KOPT-K1 (cell line): Measurements from ENCODE around the gene TRUB1.
"Not testable (repeated sequence)": the region's sequence is repeated elsewhere in the genome, so short reads cannot be mapped to it uniquely, and the experiment has no call there.

Experiments
- H3K27ac ChIP-seq: fragments of 200-600 bp; sonication (generic); 2 replicates; pipeline ENCODE4 v1.5.1; 2016; ENCODE audit warnings: antibody characterized with exemption, mild to moderate bottlenecking, low read depth, low read length; ENCODE audit not compliant: poor library complexity, severe bottlenecking
- H3K36me3 ChIP-seq: fragments of 200-600 bp; sonication (generic); 2 replicates; pipeline ENCODE4 v1.5.1; 2017; ENCODE audit warnings: antibody characterized with exemption, mild to moderate bottlenecking, low read length, moderate library complexity; ENCODE audit not compliant: insufficient read depth
- H3K9me3 ChIP-seq: fragments of 200-600 bp; sonication (generic); 2 replicates; pipeline ENCODE4 v1.5.1; 2017; ENCODE audit warnings: antibody characterized with exemption, low read length, mild to moderate bottlenecking; ENCODE audit not compliant: insufficient read depth, poor library complexity, severe bottlenecking

The TRUB1 gene

DNA sequence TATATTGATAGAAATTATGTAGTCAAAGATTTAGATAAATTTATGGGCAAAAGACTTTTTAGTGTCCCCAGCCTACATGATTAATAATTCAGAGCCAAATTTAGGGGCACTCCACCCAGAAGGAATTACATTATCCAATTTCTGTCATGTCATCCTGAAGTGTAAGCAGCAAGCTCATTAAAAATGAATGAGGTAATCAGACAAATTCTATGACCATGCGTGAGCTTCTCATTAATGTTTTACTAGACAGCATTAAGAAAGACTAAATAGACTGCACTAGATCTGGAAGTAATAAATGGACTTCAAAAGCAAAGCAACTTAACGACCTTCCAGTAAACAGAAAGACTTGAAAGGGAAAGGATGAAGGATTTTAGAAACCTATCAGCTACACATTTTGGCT lies 22.7 kb upstream of the TRUB1 start:
- Histone ChIP-seq H3K9me3 (no peaks in the 10 kb centered on the region), H3K36me3 (no peaks in the 10 kb centered on the region), H3K27ac (no peak overlapping the region)

DNA sequence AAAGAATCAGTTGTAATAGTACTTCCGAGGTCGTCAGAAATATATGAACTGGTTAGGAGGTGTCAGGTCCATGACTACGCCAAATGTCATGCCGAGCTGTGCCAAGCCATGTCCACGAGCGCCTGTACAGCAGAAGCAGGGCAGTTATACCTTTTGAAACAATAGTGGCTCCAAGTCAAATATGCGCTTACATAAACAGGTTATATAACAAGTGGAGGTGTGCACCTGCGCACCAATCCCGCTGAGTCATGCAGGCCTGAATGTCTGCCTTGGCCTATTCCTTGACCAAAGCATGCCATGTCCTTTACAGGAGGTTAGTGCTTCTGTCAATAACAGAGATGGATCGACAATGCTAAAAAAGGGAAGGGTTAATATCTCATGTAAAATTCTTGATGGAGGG lies 21.3 kb upstream of the TRUB1 start:
- no peaks in the 10 kb centered on the region for H3K9me3 ChIP-seq
- H3K27ac ChIP-seq, result no peak overlapping the region
- no peaks in the 10 kb centered on the region for H3K36me3 ChIP-seq

DNA sequence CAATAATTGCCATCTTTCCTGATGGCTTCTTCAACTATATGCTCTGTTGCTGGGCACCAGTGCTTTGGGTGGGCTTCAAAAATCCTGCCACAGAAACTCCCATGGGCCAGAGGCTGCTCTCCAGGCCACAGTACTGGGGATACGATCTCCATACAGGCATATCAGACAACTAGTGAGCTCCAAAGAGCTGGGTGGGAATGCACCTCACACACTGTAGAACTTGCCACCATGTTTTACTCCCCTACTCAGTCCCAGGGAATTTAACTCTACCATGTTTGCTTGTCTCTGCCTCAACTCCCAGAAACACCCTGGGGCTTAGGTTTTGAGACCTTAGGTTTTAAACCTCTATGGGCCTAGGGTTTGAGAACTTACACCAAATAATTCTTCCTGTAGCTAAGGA lies 20.5 kb upstream of the TRUB1 start:
- Histone ChIP-seq H3K9me3 (no peaks in the 10 kb centered on the region), H3K27ac (no peak overlapping the region), H3K36me3 (no peaks in the 10 kb centered on the region)

DNA sequence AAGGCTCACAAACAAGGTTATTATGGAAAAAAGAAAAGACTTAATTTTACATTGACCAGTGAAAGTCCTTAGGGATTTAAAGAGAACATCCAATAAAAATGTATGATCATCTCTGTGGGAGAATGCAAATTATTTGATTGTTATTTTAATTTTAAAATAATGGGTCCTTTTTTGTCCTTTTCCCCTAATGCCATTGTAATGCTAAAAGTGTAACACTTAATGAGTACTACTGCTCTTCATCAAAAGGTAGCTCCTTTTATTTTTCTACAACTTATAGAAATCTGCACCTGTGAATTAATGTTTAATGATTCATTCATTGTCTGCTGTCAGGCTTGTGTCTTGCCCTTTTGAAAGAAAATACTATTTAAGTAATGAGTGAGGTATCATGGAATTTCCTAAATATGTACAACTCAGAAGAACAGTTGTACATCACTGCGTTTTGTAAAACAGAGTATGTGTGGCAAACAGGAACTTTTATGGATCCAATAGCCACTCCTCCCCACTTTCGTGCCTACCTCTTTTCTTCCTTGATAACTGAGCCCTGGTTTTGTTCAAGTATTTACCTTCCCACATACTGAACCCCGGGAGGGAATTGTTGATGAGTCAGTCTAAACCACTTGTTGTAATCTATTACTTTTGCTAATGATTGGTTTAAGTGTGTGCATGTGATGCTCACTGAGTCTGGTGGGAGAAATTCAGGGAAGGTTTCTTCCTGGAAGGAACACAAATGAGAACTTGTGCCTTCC lies 19.9 kb upstream of the TRUB1 start:
- H3K36me3 ChIP-seq, result no peaks in the 10 kb centered on the region
- H3K9me3 ChIP-seq, result peaks cover 3% of the 10 kb centered on the region
- no peak overlapping the region for H3K27ac ChIP-seq

DNA sequence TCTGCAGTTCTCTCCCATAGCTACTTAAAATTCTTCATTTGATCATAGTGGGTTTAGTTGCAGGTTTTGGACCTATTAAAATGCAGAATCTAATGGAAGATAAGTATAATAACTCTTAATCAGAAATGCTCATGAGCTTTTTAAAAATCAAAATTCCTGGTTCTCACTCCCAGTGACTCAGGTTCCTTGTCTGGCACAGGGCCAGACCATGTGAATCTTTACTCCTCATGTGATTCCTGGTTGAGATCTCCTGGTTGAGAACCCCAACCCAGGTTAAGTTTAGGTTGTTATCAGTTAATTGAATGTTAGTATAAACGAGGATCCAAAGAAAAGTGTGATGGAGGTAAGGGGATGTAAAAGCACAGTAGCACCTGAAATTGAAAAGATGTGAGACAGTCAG lies 17.5 kb upstream of the TRUB1 start:
- H3K9me3 ChIP-seq, result peaks cover 9% of the 10 kb centered on the region
- no peak overlapping the region for H3K27ac ChIP-seq
- H3K36me3 ChIP-seq, result no peaks in the 10 kb centered on the region

DNA sequence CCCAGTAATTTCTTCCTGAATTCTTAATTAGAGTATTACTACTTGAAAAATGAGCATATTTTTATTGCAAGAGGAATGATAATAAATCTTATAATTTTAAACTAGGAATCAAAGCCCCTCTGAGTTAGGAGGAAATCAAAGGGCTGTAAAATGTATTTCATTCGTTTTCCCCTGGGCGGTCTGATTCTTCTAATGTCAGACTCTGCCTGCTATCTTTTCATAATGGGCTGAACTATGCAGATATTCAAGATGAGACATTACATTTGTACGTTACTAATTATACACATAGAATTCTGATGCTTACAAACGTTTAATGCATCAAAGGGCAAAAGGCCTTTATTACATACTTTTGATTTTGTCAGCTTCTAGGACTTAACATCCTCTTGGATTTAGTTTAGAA lies 16.0 kb upstream of the TRUB1 start:
- Histone ChIP-seq H3K36me3 (no peaks in the 10 kb centered on the region), H3K27ac (no peak overlapping the region), H3K9me3 (peaks cover 9% of the 10 kb centered on the region)

DNA sequence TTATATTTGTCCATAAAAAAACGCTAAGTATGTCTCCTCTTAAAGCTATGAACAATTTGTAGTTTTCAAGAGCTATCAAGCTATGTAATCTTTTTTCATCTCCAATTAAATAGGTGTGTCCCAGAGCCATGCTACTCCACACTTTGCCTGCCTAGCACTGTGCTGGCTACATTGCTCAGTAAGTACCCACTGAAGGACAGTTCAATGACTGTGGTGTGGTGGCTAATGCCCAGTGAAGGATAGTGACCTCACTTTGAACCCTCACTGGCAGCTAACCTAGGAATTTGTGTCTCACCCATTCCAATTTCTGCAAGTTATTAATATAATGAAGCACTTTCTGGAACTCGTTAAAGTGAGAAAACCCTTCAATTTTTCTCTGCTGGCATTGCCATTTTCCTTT lies 14.4 kb upstream of the TRUB1 start:
- Histone ChIP-seq H3K9me3 (peaks cover 9% of the 10 kb centered on the region), H3K36me3 (no peaks in the 10 kb centered on the region), H3K27ac (no peak overlapping the region)

DNA sequence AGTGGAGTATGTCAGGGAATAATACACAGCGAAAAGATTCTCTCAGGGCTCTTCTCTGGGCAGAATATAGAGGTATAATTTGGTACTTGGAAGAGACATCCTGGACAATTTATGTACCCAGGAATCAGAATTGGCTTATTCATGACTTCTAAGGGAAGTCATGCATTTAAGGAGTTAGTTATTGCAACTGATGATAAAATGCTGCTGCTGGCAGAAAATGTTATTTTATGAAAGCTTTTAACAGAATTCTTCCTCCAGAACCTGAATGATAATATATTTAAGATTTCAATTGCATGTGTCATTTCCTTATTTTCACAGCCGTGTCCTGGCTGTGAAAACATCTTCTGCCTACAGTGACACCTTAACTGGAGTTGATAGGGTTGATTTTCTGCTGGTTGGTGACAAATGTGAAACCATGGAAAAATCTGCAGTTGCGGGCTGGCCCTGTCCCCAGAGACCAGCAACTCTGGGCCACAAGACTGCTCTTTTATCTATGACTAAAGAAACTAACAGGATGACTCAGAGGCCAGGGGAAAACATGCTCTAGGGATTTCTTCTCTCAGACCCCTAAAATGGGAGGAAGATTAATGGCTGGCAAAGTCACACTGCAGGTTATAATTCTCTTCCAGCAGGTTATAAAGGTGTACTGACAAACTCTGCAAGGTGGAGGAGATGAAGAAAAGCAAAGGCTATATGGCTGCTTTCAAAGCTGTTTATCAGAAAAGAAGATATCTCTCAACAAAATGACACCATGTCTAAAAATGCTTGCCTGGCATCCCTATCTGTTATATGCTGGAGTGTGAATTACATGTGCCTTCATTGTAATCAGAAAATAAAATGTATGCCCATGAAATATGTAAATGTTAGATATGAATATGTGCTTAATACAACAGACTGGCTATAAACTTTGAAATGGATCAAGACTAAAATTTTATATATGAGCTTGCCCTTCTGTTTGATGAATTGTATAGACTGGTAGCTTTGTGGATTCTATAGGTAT lies 12.1 kb upstream of the TRUB1 start:
- Histone ChIP-seq H3K27ac (no peak overlapping the region), H3K36me3 (no peaks in the 10 kb centered on the region), H3K9me3 (peaks cover 9% of the 10 kb centered on the region)

DNA sequence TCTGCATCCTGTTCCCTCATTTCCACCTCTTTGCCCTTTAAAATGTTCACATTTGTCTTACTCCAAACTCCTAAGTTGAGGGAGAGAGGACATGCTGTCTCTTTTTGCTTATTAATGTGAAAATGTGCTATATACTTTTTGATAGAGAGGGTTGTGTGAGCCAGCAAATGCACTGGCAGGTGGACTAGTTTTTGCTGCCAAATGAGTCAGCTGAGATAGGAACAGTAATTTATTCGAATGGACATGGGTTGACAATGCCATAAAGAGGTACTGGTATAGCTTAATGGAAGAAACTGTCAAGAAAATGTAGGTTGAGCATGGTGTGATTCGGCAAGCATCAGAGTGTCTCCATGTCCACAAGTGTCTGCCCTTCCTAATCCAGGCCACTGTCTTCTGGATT lies 9.2 kb upstream of the TRUB1 start:
- Histone ChIP-seq H3K36me3 (no peaks in the 10 kb centered on the region), H3K9me3 (peaks cover 8% of the 10 kb centered on the region), H3K27ac (no peak overlapping the region)

DNA sequence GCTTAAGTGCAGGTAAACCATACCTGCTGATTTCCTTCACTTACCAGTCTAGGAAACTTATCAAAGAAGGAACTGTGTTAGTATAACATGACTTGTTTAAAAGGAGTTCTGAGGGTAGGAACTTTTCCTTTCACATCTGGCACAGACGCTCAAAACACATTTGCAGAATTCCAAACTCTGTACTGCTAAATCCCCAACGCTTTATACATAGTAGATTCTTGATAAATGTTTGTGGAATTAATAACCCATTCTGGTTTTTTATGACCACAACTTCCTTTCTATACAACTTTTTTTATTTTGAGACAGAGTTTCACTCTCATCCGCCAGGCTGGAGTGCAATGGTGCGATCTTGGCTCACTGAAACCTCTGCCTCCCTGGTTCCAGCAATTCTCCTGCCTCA lies 7.7 kb upstream of the TRUB1 start:
- no peaks in the 10 kb centered on the region for H3K36me3 ChIP-seq
- peaks cover 8% of the 10 kb centered on the region for H3K9me3 ChIP-seq
- H3K27ac ChIP-seq, result no peak overlapping the region

DNA sequence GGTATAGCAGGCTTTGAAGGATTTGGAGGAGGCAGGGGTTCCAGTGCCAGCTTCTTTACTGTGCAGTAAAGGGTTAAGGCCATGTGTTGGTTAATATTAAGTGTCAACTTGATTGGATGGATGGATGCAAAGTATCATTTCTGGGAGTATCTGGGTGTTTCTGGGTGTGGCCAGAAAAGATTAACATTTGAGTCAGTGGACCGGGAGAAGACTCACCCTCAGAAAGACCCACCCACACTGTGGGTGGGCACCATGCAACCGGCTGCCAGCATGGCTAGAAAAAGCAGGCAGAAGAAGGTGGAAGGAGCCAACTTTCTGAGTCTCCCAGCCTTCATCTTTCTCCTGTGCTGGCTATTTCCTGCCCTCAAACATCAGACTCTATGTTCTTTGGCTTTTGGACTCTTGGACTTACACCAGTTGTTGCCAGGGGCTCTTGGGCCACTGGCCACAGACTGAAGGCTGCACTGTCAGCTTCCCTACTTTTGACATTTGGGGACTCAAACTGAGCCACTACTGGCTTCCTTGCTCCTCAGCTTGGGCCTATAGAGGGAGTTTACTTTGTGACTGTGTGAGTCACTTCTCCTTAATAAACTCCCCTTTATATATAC lies 6.8 kb upstream of the TRUB1 start:
- Histone ChIP-seq H3K27ac (no peak overlapping the region), H3K9me3 (peaks cover 8% of the 10 kb centered on the region), H3K36me3 (no peaks in the 10 kb centered on the region)

DNA sequence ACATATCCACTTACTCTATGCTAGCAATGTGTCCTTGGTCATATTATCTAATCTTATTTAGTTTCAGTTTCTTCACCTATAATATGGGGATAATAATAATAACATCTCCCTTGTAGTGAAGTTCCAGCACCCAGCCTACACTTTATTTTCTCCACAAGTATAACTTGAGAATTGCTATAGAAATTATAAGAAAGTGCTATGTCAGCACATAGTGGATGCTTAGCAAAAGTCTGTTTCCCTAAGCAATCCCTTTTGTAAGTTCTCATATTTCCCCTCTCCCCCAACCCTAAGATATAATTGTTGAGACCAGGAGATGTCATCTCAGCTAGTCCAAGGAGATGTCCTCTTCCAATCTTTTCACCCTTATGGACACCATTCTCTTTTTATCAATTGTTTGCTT lies 5.8 kb upstream of the TRUB1 start:
- no peak overlapping the region for H3K27ac ChIP-seq
- peaks cover 8% of the 10 kb centered on the region for H3K9me3 ChIP-seq

DNA sequence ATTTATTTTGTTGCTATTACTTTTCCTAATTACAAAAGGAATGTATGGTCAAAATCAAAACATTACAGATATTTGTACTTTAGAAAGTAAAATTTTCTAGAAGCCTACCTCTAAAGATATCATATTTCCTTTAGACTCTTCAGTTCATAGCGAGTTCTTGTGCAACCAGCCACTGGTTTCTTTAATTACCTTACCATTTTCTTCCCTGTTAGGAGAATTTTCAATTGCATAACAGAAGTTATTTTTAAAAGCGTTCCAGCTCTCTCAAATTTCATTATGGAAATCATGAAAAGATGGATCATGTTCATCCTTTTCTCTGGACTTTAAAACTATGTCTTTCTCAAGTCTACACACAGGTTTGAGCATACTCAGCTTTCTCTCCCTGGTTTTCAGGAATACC lies 5.0 kb upstream of the TRUB1 start:
- H3K27ac ChIP-seq, result no peak overlapping the region
- H3K9me3 ChIP-seq, result peaks cover 8% of the 10 kb centered on the region
- no peaks in the 10 kb centered on the region for H3K36me3 ChIP-seq

More for the DNA sequence above, 5.8 kb upstream of the TRUB1 start:
- H3K36me3 ChIP-seq, result no peaks in the 10 kb centered on the region

DNA sequence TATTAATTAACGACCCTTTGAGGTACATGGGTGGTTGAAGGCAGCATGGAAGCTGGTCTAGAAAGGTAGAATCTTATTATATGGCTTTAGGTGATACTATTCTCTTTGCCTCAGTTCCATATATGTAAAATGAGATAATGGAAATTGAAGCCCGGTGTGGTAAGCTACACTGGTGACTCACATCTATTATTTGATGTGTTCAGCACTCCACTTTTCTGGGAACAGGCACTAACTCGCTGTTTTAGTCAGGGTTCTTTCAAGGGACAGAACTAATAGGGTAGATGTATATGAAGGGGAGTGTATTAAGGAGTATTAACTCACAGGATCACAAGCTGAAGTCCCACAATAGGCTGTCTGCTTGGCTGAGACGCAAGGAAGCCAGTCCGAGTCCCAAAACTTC lies 4.4 kb upstream of the TRUB1 start:
- peaks cover 8% of the 10 kb centered on the region for H3K9me3 ChIP-seq
- no peaks in the 10 kb centered on the region for H3K36me3 ChIP-seq
- no peak overlapping the region for H3K27ac ChIP-seq

DNA sequence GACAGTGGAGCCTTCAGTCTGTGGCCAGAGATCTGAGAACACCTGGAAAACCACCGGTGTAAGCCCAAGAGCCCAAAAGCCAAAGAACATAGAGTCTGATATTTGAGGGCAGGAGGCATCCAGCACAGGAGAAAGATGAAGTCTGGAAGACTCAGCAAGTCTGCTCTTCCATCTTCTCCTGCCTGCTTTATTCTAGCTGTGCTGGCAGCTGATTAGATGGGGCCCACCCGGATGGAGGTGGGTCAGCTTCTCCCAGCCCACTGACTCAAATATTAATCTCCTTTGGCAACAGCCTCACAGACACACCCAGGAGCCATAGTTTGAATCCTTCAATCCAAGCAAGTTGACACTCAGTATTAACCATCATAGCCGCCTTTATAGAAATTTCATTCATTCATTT lies 4.0 kb upstream of the TRUB1 start:
- not testable (repeated sequence) for H3K9me3 ChIP-seq, H3K36me3 ChIP-seq, H3K27ac ChIP-seq
